ENCODE results near the gene OXLD1. TPM values are rescaled to one million over a fixed set of nuclear protein-coding genes. Genes with fewer than 3 reads are reported as not detected.

The OXLD1 gene
- total RNA-seq, 1 donor from 2014 or later: 31.2 TPM

- Mint-ChIP-seq H3K36me3 (ENCODE audit: unreplicated experiment) (peaks cover 15% of the 10 kb centered on the region), H3K9me3 (ENCODE audit: unreplicated experiment) (no peaks in the 10 kb centered on the region), H3K27ac (ENCODE audit: unreplicated experiment) (no peak overlapping the region), H3K4me1 (ENCODE audit: unreplicated experiment) (peaks cover 25% of the 10 kb centered on the region), H3K27me3 (ENCODE audit: unreplicated experiment) (no peaks in the 10 kb centered on the region), H3K4me3 (ENCODE audit: unreplicated experiment) (no peak overlapping the region)
- DNase-seq (ENCODE audit: extremely low spot score, unreplicated experiment): no peak
- TF ChIP-seq CTCF (IDR thresholded peaks at IDR 0.05): no peak
Measured at GRCh38 chr17:81700353-81701287, 34.2 kb upstream of the OXLD1 start.

GRCh38 chr17:81697261-81698044 is 31.0 kb upstream of the OXLD1 start:
- no peak for DNase-seq (ENCODE audit: extremely low spot score, unreplicated experiment)
- no peak overlapping the region for H3K27ac Mint-ChIP-seq (ENCODE audit: unreplicated experiment)
- peaks cover 10% of the 10 kb centered on the region for H3K36me3 Mint-ChIP-seq (ENCODE audit: unreplicated experiment)
- no peak for TF ChIP-seq CTCF (IDR thresholded peaks at IDR 0.05)
- no peaks in the 10 kb centered on the region for H3K27me3 Mint-ChIP-seq (ENCODE audit: unreplicated experiment)
- no peaks in the 10 kb centered on the region for H3K9me3 Mint-ChIP-seq (ENCODE audit: unreplicated experiment)
- no peak overlapping the region for H3K4me3 Mint-ChIP-seq (ENCODE audit: unreplicated experiment)
- H3K4me1 Mint-ChIP-seq (ENCODE audit: unreplicated experiment): peaks cover 19% of the 10 kb centered on the region

- DNase-seq (ENCODE audit: extremely low spot score, unreplicated experiment): no peak
- Mint-ChIP-seq H3K36me3 (ENCODE audit: unreplicated experiment) (peaks cover 11% of the 10 kb centered on the region), H3K4me3 (ENCODE audit: unreplicated experiment) (no peak overlapping the region), H3K9me3 (ENCODE audit: unreplicated experiment) (no peaks in the 10 kb centered on the region), H3K27me3 (ENCODE audit: unreplicated experiment) (no peaks in the 10 kb centered on the region), H3K4me1 (ENCODE audit: unreplicated experiment) (peaks cover 8% of the 10 kb centered on the region), H3K27ac (ENCODE audit: unreplicated experiment) (no peak overlapping the region)
- no peak for TF ChIP-seq CTCF (IDR thresholded peaks at IDR 0.05)
Measured at GRCh38 chr17:81696218-81696941, 30.0 kb upstream of the OXLD1 start.

- Mint-ChIP-seq H3K9me3 (ENCODE audit: unreplicated experiment) (no peaks in the 10 kb centered on the region), H3K27ac (ENCODE audit: unreplicated experiment) (no peak overlapping the region), H3K27me3 (ENCODE audit: unreplicated experiment) (no peaks in the 10 kb centered on the region), H3K36me3 (ENCODE audit: unreplicated experiment) (peaks cover 12% of the 10 kb centered on the region), H3K4me3 (ENCODE audit: unreplicated experiment) (no peak overlapping the region), H3K4me1 (ENCODE audit: unreplicated experiment) (peaks cover 3% of the 10 kb centered on the region)
- DNase-seq (ENCODE audit: extremely low spot score, unreplicated experiment): no peak
- no peak for TF ChIP-seq CTCF (IDR thresholded peaks at IDR 0.05)
Measured at GRCh38 chr17:81695801-81696200, 29.4 kb upstream of the OXLD1 start.

All from osteocyte (in vitro differentiated cells).